ENCODE measurements around the gene TNNC1.

DNA sequence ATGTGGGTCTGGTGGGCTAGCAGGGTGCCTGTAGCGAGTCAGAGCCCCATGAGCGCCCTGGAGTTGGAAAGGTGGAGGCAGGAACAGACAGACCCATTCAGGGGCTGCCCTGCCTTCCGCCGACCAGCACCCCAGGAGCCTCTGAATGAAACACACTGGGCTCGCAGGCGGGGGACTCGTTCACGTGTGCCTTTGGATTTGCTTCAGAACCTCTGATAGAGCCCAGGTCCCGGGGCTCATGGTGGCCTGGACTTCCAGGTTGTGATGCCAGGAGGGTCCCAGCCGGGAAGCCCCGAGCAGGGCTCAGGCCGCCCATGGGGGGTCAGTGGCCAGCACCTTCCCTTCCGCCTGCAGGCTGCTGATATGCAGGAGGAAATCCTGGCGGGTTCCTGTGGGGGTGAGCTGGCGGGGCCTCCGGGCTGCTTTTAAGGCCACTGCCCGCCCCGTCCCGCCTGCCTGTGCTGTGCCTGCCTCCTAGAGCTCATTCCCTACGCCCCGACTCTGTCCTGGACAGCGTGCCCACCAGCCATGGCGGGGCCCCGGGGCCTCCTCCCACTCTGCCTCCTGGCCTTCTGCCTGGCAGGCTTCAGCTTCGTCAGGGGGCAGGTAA, 41.1 kb upstream of the TNNC1 start, which contains the start of gene STAB1:
- TF ChIP-seq, protein P1, sequence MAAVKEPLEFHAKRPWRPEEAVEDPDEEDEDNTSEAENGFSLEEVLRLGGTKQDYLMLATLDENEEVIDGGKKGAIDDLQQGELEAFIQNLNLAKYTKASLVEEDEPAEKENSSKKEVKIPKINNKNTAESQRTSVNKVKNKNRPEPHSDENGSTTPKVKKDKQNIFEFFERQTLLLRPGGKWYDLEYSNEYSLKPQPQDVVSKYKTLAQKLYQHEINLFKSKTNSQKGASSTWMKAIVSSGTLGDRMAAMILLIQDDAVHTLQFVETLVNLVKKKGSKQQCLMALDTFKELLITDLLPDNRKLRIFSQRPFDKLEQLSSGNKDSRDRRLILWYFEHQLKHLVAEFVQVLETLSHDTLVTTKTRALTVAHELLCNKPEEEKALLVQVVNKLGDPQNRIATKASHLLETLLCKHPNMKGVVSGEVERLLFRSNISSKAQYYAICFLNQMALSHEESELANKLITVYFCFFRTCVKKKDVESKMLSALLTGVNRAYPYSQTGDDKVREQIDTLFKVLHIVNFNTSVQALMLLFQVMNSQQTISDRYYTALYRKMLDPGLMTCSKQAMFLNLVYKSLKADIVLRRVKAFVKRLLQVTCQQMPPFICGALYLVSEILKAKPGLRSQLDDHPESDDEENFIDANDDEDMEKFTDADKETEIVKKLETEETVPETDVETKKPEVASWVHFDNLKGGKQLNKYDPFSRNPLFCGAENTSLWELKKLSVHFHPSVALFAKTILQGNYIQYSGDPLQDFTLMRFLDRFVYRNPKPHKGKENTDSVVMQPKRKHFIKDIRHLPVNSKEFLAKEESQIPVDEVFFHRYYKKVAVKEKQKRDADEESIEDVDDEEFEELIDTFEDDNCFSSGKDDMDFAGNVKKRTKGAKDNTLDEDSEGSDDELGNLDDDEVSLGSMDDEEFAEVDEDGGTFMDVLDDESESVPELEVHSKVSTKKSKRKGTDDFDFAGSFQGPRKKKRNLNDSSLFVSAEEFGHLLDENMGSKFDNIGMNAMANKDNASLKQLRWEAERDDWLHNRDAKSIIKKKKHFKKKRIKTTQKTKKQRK (IDR thresholded peaks at IDR 0.05; ENCODE audit: low read length) = no peak
- TF ChIP-seq CHD2 (IDR thresholded peaks at IDR 0.05; ENCODE audit: low read depth, low read length) = no peak
- no peak for TF ChIP-seq MAFK (conservative IDR thresholded peaks at IDR 0.05 in 1 of 2, IDR thresholded peaks at IDR 0.05 in 1 of 2; ENCODE audit: low read length in 2 of 2)
- TF ChIP-seq ZNF333 (CRISPR knock-in tag; IDR thresholded peaks at IDR 0.05; ENCODE audit: borderline replicate concordance) = no peak
- TF ChIP-seq, protein P2, sequence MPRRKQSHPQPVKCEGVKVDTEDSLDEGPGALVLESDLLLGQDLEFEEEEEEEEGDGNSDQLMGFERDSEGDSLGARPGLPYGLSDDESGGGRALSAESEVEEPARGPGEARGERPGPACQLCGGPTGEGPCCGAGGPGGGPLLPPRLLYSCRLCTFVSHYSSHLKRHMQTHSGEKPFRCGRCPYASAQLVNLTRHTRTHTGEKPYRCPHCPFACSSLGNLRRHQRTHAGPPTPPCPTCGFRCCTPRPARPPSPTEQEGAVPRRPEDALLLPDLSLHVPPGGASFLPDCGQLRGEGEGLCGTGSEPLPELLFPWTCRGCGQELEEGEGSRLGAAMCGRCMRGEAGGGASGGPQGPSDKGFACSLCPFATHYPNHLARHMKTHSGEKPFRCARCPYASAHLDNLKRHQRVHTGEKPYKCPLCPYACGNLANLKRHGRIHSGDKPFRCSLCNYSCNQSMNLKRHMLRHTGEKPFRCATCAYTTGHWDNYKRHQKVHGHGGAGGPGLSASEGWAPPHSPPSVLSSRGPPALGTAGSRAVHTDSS (CRISPR knock-in tag; conservative IDR thresholded peaks at IDR 0.05) = no peak
- no peak for TF ChIP-seq ZNF382 (CRISPR knock-in tag; IDR thresholded peaks at IDR 0.05; ENCODE audit: borderline replicate concordance)
- TF ChIP-seq, protein P3, sequence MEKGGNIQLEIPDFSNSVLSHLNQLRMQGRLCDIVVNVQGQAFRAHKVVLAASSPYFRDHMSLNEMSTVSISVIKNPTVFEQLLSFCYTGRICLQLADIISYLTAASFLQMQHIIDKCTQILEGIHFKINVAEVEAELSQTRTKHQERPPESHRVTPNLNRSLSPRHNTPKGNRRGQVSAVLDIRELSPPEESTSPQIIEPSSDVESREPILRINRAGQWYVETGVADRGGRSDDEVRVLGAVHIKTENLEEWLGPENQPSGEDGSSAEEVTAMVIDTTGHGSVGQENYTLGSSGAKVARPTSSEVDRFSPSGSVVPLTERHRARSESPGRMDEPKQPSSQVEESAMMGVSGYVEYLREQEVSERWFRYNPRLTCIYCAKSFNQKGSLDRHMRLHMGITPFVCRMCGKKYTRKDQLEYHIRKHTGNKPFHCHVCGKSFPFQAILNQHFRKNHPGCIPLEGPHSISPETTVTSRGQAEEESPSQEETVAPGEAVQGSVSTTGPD (CRISPR knock-in tag; IDR thresholded peaks at IDR 0.05) = no peak
- TF ChIP-seq ZBTB7B (CRISPR knock-in tag; IDR thresholded peaks at IDR 0.05) = no peak

Data from HepG2 (cell line).